AG09309 (cell line): Measurements from ENCODE around the gene HLA-A.

Source experiments
- DNase-seq: peaks from one replicate; pipeline ENCODE4 v3.0.0-alpha.2; 2010; ENCODE audit warnings: low read depth
- H3K4me3 ChIP-seq: 2 replicates; pipeline ENCODE4 v1.5.1; 2011; ENCODE audit warnings: mild to moderate bottlenecking, low read depth, low read length, moderate library complexity; ENCODE audit not compliant: control insufficient read depth
- TF ChIP-seq, protein P1 (sequence below): IDR thresholded peaks from 2 replicates; pipeline ENCODE4 v1.5.1; 2011; ENCODE audit warnings: mild to moderate bottlenecking, low read depth, low read length, inconsistent platforms; ENCODE audit not compliant: insufficient read depth, control insufficient read depth; ENCODE audit errors: missing control alignments

Gene HLA-A

DNA sequence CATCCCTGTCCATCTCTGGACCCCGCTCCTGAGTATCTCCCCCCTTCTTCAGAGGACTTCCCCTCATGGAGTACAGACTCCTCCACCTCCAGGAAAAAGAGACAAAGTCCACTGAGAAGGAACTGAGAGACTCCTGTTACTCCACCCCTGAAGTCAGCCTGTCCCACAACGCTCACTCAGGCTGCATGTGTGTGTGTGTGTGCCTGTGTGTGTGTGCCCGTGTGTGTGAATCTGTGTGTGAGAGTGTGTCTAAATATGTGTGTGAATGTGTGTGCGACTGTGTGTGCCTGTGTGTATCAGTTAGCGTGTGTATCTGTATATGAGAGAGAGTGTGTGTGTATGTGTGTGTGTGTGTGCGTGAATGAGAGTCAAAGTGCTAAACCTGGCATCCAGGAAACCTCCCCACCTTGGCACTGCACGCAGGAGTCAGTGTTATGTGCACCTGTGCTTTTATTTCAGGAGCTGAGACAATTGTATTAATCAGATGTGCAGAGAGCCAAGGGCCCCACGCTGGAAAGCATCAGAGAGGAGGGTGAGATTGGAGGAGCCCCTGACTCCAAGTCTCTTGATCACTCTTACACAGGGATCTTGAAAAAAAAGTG lies 39.0 kb downstream of the HLA-A start:
- H3K4me3 ChIP-seq, result no peak overlapping the region
- no peak for DNase-seq
- TF ChIP-seq, protein P1, sequence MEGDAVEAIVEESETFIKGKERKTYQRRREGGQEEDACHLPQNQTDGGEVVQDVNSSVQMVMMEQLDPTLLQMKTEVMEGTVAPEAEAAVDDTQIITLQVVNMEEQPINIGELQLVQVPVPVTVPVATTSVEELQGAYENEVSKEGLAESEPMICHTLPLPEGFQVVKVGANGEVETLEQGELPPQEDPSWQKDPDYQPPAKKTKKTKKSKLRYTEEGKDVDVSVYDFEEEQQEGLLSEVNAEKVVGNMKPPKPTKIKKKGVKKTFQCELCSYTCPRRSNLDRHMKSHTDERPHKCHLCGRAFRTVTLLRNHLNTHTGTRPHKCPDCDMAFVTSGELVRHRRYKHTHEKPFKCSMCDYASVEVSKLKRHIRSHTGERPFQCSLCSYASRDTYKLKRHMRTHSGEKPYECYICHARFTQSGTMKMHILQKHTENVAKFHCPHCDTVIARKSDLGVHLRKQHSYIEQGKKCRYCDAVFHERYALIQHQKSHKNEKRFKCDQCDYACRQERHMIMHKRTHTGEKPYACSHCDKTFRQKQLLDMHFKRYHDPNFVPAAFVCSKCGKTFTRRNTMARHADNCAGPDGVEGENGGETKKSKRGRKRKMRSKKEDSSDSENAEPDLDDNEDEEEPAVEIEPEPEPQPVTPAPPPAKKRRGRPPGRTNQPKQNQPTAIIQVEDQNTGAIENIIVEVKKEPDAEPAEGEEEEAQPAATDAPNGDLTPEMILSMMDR, result no peak

DNA sequence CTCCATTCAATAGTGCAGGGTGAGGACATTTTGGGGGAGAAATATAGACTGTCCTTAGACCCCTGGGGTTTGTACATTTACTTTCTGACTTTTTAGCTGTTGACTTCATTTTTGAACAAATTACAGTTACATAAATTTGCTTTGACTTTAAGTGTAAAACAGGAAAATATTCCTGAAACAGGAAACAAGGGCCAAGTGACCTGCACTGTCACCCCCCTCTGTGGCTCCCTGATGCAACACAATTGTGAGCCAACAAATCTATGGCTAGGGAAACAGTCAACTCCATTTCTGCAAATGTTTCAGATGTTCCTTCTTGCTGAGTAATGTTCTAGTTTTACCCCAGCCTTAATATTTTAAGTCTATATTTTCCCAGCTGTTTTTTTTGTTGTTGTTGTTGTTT lies 39.8 kb downstream of the HLA-A start:
- no peak overlapping the region for H3K4me3 ChIP-seq
- TF ChIP-seq, protein P1, result no peak
- DNase-seq, result no peak

DNA sequence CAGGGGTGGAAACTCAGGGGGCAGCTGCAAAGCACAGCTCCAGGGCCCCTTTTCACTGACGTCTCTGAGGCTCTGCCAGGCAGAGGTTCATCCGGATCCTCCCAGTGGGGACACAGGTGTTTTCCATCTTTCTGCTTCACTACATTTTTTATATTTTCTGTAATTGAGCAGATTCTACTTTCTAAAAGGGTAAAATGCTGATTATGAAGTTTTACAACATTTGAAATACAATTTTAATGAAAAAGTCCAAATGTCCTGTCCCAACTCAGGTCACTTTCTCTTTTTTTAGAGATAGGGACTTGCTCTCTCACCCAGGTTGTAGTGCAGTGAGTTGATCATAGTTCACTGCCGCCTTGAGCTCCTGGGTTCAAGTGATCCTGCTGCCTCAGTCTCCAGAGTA lies 41.9 kb downstream of the HLA-A start:
- DNase-seq, result no peak
- TF ChIP-seq, protein P1, result no peak
- no peak overlapping the region for H3K4me3 ChIP-seq

DNA sequence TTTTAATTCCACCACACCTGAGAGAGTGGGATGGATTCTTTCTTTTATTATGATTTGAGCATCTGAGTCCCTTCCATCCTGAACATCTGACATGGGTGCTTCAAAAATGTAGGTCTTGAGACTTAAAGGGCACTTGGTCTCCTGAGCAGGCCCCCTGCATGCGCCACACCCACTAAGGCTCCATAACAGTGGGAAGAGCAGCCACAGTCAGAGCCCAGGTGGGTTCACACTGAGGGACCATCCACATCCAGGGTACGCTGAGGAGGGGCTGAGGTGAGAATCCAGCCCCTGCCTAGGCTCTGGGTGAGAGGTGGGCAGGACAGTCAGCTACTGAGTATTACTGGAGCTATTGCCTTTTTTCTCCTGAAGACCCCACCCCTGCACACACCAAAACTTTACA lies 42.7 kb downstream of the HLA-A start:
- no peak overlapping the region for H3K4me3 ChIP-seq
- no peak for DNase-seq
- TF ChIP-seq, protein P1, result no peak

DNA sequence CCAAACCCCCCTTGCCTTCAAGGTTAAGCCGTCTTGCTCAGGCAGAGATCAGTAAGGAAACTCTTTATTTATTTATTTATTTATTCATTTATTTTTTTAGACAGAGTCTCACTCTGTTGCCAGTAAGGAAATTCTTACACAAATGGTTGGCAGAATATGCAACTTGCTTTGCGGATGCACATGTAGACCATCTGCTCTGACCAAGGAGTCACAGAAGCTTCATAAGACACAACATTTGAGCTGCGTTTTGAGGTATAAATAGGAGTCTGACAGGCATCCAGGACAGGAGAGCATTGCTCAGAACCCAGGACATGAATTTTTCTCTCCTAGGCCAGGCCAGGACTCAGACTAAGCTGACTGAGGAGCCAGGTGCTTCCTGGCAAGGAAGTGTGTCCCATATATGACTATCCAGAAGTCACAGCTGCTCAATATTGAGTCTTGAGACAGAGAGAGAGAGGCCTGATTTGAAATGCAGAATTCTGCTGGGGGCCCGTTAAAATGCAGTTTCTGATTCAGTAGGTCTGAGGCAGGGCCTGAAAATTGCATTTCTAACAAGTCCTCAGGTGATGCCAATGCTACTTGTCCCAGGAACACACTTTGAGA lies 43.9 kb downstream of the HLA-A start:
- H3K4me3 ChIP-seq, result no peak overlapping the region
- no peak for DNase-seq
- TF ChIP-seq, protein P1, result no peak

DNA sequence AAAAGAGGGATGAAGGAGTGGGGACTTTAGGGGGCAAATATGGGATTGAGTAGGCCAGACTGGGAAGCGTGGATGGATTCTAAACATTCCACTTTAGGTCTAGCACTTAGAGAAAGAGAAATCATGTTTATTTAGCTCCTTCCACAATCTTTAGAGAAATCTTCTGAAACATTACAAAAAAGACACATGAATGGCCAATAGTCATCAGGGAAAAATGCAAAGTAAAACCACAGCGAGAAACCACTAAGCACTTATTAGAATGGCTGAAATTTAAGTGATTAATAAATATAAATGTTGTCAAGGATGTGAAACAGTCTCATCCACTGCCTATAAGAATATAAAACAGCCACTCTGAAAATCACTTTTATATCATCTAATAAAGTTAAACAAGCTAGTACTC lies 46.9 kb downstream of the HLA-A start:
- TF ChIP-seq, protein P1, result no peak
- DNase-seq, result no peak
- no peak overlapping the region for H3K4me3 ChIP-seq
